HepG2 (cell line): ENCODE measurements around the gene ZFHX3. TPM values are rescaled to one million over a fixed set of nuclear protein-coding genes. Genes with fewer than 3 reads are reported as not detected.

Experiments
- ATAC-seq: fragments of 200-7000 bp; cut with Tn5 transposase; 3 replicates; pipeline ENCODE4 v1.9.1; 2020; ENCODE audit warnings: mild to moderate bottlenecking, moderate library complexity
- BruUV-seq: library from RNA; stranded (reverse); fragments of 400-500 nt; replicated peaks from 2 replicates; lab custom pipeline; 2021; lab: Mats Ljungman, UMichigan
- CTCF ChIA-PET: fragments of 300-600 bp; formaldehyde crosslinking; extraction: SDS; loops from one replicate; lab custom pipeline; 2021; ENCODE audit warnings: low total read pairs, inconsistent platforms, low intra/inter-chr PET ratio; lab: Yijun Ruan, JAX
- POLR2A ChIA-PET: fragments of 350-600 bp; sonication (Branson Sonifier 250); formaldehyde crosslinking; loops from one replicate; lab custom pipeline; 2020; ENCODE audit warnings: antibody characterized with exemption, inconsistent platforms; lab: Yijun Ruan, JAX
- DNase-seq: peaks from one replicate; pipeline ENCODE4 v3.0.0-alpha.2; 2015; ENCODE audit warnings: low spot score
- FAIRE-seq: peaks from 3 replicates; lab custom pipeline; 2011; peaks lifted over from hg19 to GRCh38; lab: Jason Lieb, UNC
- H2AFZ ChIP-seq: one replicate; pipeline ENCODE4 v1.6.1; 2011; ENCODE audit warnings: low read length, inconsistent platforms
- H3K27ac ChIP-seq: fragments of 300-600 bp; 3 replicates; pipeline ENCODE4 v1.8.0; 2011; ENCODE audit warnings: mixed run types, mild to moderate bottlenecking, mixed read lengths, low read length, inconsistent platforms; ENCODE audit not compliant: insufficient read depth; ENCODE audit errors: extremely low read length
- H3K27me3 ChIP-seq, 2 experiments: fragments of 200-600 bp in 1 of 2; 2 replicates in 1 of 2; 3 replicates in 1 of 2; pipeline versions ENCODE4 v1.6.0 to v1.8.0; 2011; ENCODE audit warnings: low read length in 2 of 2, mild to moderate bottlenecking in 2 of 2, moderate library complexity in 2 of 2, inconsistent platforms in 1 of 2; ENCODE audit not compliant: insufficient read depth in 2 of 2, control insufficient read depth in 1 of 2
- H3K36me3 ChIP-seq, 2 experiments: fragments of 200-600 bp in 1 of 2; replicated peaks in 1 of 2; 2 replicates in 1 of 2; 3 replicates in 1 of 2; pipeline versions ENCODE4 v1.5.1 to v1.8.0; 2011; ENCODE audit warnings: low read length in 2 of 2, inconsistent platforms in 1 of 2; ENCODE audit not compliant: insufficient read depth in 2 of 2, control insufficient read depth in 1 of 2
- H3K4me1 ChIP-seq: 2 replicates; pipeline ENCODE4 v1.5.1; 2012; ENCODE audit warnings: low read length, inconsistent platforms; ENCODE audit not compliant: insufficient read depth
- H3K4me2 ChIP-seq: 2 replicates; pipeline ENCODE4 v1.6.0; 2011; ENCODE audit warnings: low read depth, low read length, inconsistent platforms
- H3K4me3 ChIP-seq, 3 experiments: fragments of 200-600 bp in 1 of 3; sonication (generic), shearing (Covaris generic) in 1 of 3; replicated peaks in 1 of 3; 2 replicates each; pipeline ENCODE4 v1.5.1; 2011 to 2016; ENCODE audit warnings: low read length in 3 of 3, inconsistent platforms in 2 of 3, low read depth in 2 of 3, mild to moderate bottlenecking in 2 of 3, control low read depth in 1 of 3, mixed read lengths in 1 of 3; ENCODE audit not compliant: insufficient read depth in 1 of 3
- H3K79me2 ChIP-seq: one replicate; pipeline ENCODE4 v1.6.1; 2011; ENCODE audit warnings: low read length, inconsistent platforms; ENCODE audit not compliant: insufficient read depth
- H3K9ac ChIP-seq: 2 replicates; pipeline ENCODE4 v1.6.0; 2011; ENCODE audit warnings: mild to moderate bottlenecking, low read depth, low read length, inconsistent platforms; ENCODE audit not compliant: insufficient read depth
- H3K9me3 ChIP-seq: 2 replicates; pipeline ENCODE4 v1.5.1; 2012; ENCODE audit warnings: mild to moderate bottlenecking, low read length
- H4K20me1 ChIP-seq: 2 replicates; pipeline ENCODE4 v1.6.0; 2011; ENCODE audit warnings: inconsistent platforms, mild to moderate bottlenecking, low read length, moderate library complexity; ENCODE audit not compliant: insufficient read depth
- CBFB ChIP-seq: sonication (generic); formaldehyde crosslinking; IDR thresholded peaks from 2 replicates; pipeline ENCODE4 v1.4.0; 2020; ENCODE audit warnings: missing genetic modification reagents
- GATAD1 ChIP-seq: IDR thresholded peaks from 2 replicates; pipeline ENCODE4 v1.6.1; 2016; ENCODE audit warnings: missing genetic modification reagents, missing compliant biosample characterization
- HOXA7 ChIP-seq: sonication (generic); formaldehyde crosslinking; IDR thresholded peaks from 2 replicates; pipeline ENCODE4 v1.8.1; 2022; ENCODE audit warnings: mild to moderate bottlenecking, missing genetic modification reagents, moderate library complexity
- MIER3 ChIP-seq: IDR thresholded peaks from 2 replicates; pipeline ENCODE4 v1.6.1; 2016; ENCODE audit warnings: missing compliant biosample characterization, borderline replicate concordance
- NBN ChIP-seq: fragments of 450-650 bp; conservative IDR thresholded peaks from 2 replicates; pipeline ENCODE4 v1.6.1; 2017
- PLRG1 ChIP-seq: fragments of 450-650 bp; conservative IDR thresholded peaks from 2 replicates; pipeline ENCODE4 v1.6.1; 2016
- SPEN ChIP-seq: sonication (generic); formaldehyde crosslinking; IDR thresholded peaks from 2 replicates; pipeline ENCODE4 v1.5.1; 2020; ENCODE audit warnings: low read depth, mild to moderate bottlenecking, missing genetic modification reagents
- ZFP62 ChIP-seq: sonication (generic); formaldehyde crosslinking; IDR thresholded peaks from 2 replicates; pipeline ENCODE4 v1.4.0; 2020; ENCODE audit warnings: missing genetic modification reagents
- ZNF275 ChIP-seq: sonication (generic); formaldehyde crosslinking; IDR thresholded peaks from 2 replicates; pipeline ENCODE4 v1.8.0; 2022; ENCODE audit warnings: missing genetic modification reagents, mild to moderate bottlenecking, inconsistent platforms, borderline replicate concordance
- ZNF574 ChIP-seq: sonication (generic); formaldehyde crosslinking; IDR thresholded peaks from 2 replicates; pipeline ENCODE4 v1.4.0; 2020; ENCODE audit warnings: missing genetic modification reagents
- WGBS: methylation state at CpG from one replicate; pipeline ENCODE4 v1.1.6; 2017; ENCODE audit warnings: low lambda C conversion rate; 5-methylcytosine and 5-hydroxymethylcytosine counted together
- in situ Hi-C: cut with HindIII; loops from 2 replicates; pipeline ENCODE4 v1.10.0; 2017; ENCODE audit warnings: low pct_unique_long_range_greater_than_20kb; ENCODE audit not compliant: extremely low pct_ligation_motif_present
- intact Hi-C: fragments of 100-400 bp; cut with micrococcal nuclease; formaldehyde crosslinking; loops from one replicate; pipeline ENCODE4 v1.10.0; 2022; ENCODE audit not compliant: unreplicated experiment
- polyA plus RNA-seq, 8 experiments: library from polyadenylated mRNA; depleted of rRNA in 3 of 8; stranded (reverse) in 7 of 8; unstranded in 1 of 8; fragments of >200 nt; fragmentation: Illumina TruSeq in 4 of 8; extraction: Trizol in 4 of 8; gene quantifications; 2 replicates each; pipeline versions ENCODE4 v1.2.1 to v1.2.3, GENCODE V29; 2011 to 2016; ENCODE audit warnings: low read depth in 4 of 8, missing spikeins in 1 of 8, mixed read lengths in 1 of 8; ENCODE audit not compliant: insufficient read depth in 1 of 8
- total RNA-seq, 5 experiments: library from RNA; depleted of rRNA; stranded (reverse); fragments of >200 nt; fragmentation: Illumina TruSeq; extraction: Trizol; gene quantifications; 2 replicates each; pipeline ENCODE4 v1.2.3, GENCODE V29; 2016; ENCODE audit warnings: low read depth in 1 of 5

The ZFHX3 gene
- total and polyA plus RNA-seq, 2 of the 13 experiments (the other 11 are each of a cell fraction or from before 2014, with no cell fraction given), result 5.0 to 6.0 TPM

DNA sequence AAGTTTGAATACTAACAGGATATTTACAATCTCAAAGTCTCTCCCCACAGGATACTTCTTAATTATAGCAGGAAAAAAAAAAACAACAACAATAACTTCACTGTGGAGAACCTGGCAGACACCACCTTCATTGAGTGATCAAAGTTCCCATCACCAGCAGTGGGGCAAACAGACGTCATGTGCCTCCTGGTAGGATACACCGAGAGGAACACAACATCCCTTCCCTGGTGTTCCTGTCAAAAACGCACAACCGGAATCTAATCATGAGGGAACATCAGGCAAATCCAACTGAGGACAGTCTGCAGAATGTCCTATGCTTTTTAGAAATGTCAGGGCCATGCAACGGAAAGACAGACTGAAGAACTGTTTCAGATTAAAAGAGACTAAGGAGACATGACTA is 80.0 kb downstream of the ZFHX3 start:
- no peak; the same call in 2 of the 3 replicates for ATAC-seq
- Histone ChIP-seq H2AFZ (no peak overlapping the region), H3K4me2 (no peak overlapping the region), H3K79me2 (peaks cover 56% of the 10 kb centered on the region), H3K4me1 (peaks cover 23% of the 10 kb centered on the region), H3K27ac (no peak overlapping the region), H3K4me3 (no peak overlapping the region), H4K20me1 (peaks cover 12% of the 10 kb centered on the region; the same call in 1 of the 2 replicates)
- BruUV-seq, result no TSS peak
- CTCF ChIA-PET, result no interaction called here
- TF ChIP-seq NBN, result no peak
- no peak for TF ChIP-seq GATAD1 (CRISPR knock-in tag)
- TF ChIP-seq HOXA7, result no peak
- no peak for TF ChIP-seq CBFB (CRISPR knock-in tag)
- TF ChIP-seq ZFP62 (CRISPR knock-in tag), result no peak
- TF ChIP-seq MIER3 (CRISPR knock-in tag), result no peak
- no peak for TF ChIP-seq SPEN
- no peak for TF ChIP-seq ZNF574 (CRISPR knock-in tag)
- TF ChIP-seq PLRG1, result no peak
- no peak for TF ChIP-seq ZNF275 (CRISPR knock-in tag)
- TF ChIP-seq, all 625 proteins: peak for 0
- intact Hi-C loops, result loop anchor here (10.0 kb wide), 1 partner anchor 227 kb away; no protein-coding TSS in a partner anchor
- DNase-seq (no peak), FAIRE-seq (no peak)
- 89% methylated on average over 5 of the region's 5 CpGs for WGBS
- H3K9me3 ChIP-seq, result no peaks in the 10 kb centered on the region
- H3K9ac ChIP-seq, result no peak overlapping the region
- peaks cover 2 to 23% of the 10 kb centered on the region in 2 experiments; a peak in 3 of 5 replicates for H3K36me3 ChIP-seq
- POLR2A ChIA-PET, result no interaction called here
- H3K27me3 ChIP-seq, result no peaks in the 10 kb centered on the region
- in situ Hi-C loops, result no loop called here
